Measurements from ENCODE around the gene MAS1L. TPM values are rescaled to one million over a fixed set of nuclear protein-coding genes. Genes with fewer than 3 reads are reported as not detected.

Gene MAS1L
- polyA plus RNA-seq, 1 donor from 2014 or later: not detected

- Histone ChIP-seq H2AFZ (ENCODE audit: low read depth, low read length) (no peak overlapping the region), H3K4me3 (ENCODE audit: low read length) (no peak overlapping the region), H3K4me2 (ENCODE audit: low read length) (no peak overlapping the region), H3K9me2 (ENCODE audit: insufficient read depth, low read length) (no peaks in the 10 kb centered on the region), H3K27me3 (ENCODE audit: insufficient read depth, low read depth, low read length) (no peaks in the 10 kb centered on the region), H3K9me3 (ENCODE audit: low read length) (no peaks in the 10 kb centered on the region), H3K27ac (ENCODE audit: low read length) (no peak overlapping the region), H3F3A (ENCODE audit: insufficient read depth, low read length, poor library complexity, severe bottlenecking) (no peaks in the 10 kb centered on the region), H3K79me2 (replicated peaks; ENCODE audit: insufficient read depth, low read length) (no peaks in the 10 kb centered on the region), H3K36me3 (ENCODE audit: insufficient read depth, low read length) (no peaks in the 10 kb centered on the region), H4K20me1 (ENCODE audit: insufficient read depth) (no peaks in the 10 kb centered on the region), H3K9ac (ENCODE audit: low read length) (no peak overlapping the region)
- TF ChIP-seq SMC3 (conservative IDR thresholded peaks at IDR 0.05; ENCODE audit: poor library complexity) (no peak), MXI1 (conservative IDR thresholded peaks at IDR 0.05; ENCODE audit: poor library complexity, severe bottlenecking) (no peak), POLR2AphosphoS5 (IDR thresholded peaks at IDR 0.05) (no peak), EP300 (conservative IDR thresholded peaks at IDR 0.05; ENCODE audit: poor library complexity, severe bottlenecking) (no peak), CTCF (IDR thresholded peaks at IDR 0.05; ENCODE audit: poor library complexity, severe bottlenecking) (no peak), RAD21 (conservative IDR thresholded peaks at IDR 0.05) (no peak), TAF1 (IDR thresholded peaks at IDR 0.05; ENCODE audit: low read depth) (no peak)
These were observed 14.8 kb upstream of the MAS1L start for GRCh38 chr6:29502597-29502996.

- Histone ChIP-seq H3K27me3 (ENCODE audit: insufficient read depth, low read depth, low read length) (no peaks in the 10 kb centered on the region), H3K36me3 (ENCODE audit: insufficient read depth, low read length) (no peaks in the 10 kb centered on the region), H4K20me1 (ENCODE audit: insufficient read depth) (no peaks in the 10 kb centered on the region), H3K27ac (ENCODE audit: low read length) (no peak overlapping the region), H3K79me2 (replicated peaks; ENCODE audit: insufficient read depth, low read length) (no peaks in the 10 kb centered on the region), H3K4me2 (ENCODE audit: low read length) (no peak overlapping the region), H3K9me2 (ENCODE audit: insufficient read depth, low read length) (no peaks in the 10 kb centered on the region), H3K9me3 (ENCODE audit: low read length) (no peaks in the 10 kb centered on the region), H3K4me3 (ENCODE audit: low read length) (no peak overlapping the region), H2AFZ (ENCODE audit: low read depth, low read length) (no peak overlapping the region), H3K9ac (ENCODE audit: low read length) (no peak overlapping the region), H3F3A (ENCODE audit: insufficient read depth, low read length, poor library complexity, severe bottlenecking) (no peaks in the 10 kb centered on the region)
- TF ChIP-seq EP300 (conservative IDR thresholded peaks at IDR 0.05; ENCODE audit: poor library complexity, severe bottlenecking): no peak
These were observed 14.4 kb upstream of the MAS1L start for GRCh38 chr6:29502181-29502580.

GRCh38 chr6:29501106-29501505, 13.3 kb upstream of the MAS1L start:
- H3K27me3 ChIP-seq (ENCODE audit: insufficient read depth, low read depth, low read length): no peaks in the 10 kb centered on the region

More at GRCh38 chr6:29501106-29501505, 13.3 kb upstream of the MAS1L start:
- H3K27ac ChIP-seq (ENCODE audit: low read length): no peak overlapping the region
- no peaks in the 10 kb centered on the region for H4K20me1 ChIP-seq (ENCODE audit: insufficient read depth)
- no peaks in the 10 kb centered on the region for H3K79me2 ChIP-seq (replicated peaks; ENCODE audit: insufficient read depth, low read length)
- H3K36me3 ChIP-seq (ENCODE audit: insufficient read depth, low read length): no peaks in the 10 kb centered on the region
- no peaks in the 10 kb centered on the region for H3K9me2 ChIP-seq (ENCODE audit: insufficient read depth, low read length)
- no peaks in the 10 kb centered on the region for H3K9me3 ChIP-seq (ENCODE audit: low read length)
- H3F3A ChIP-seq (ENCODE audit: insufficient read depth, low read length, poor library complexity, severe bottlenecking): no peaks in the 10 kb centered on the region
- H3K4me2 ChIP-seq (ENCODE audit: low read length): no peak overlapping the region
- H3K4me3 ChIP-seq (ENCODE audit: low read length): no peak overlapping the region
- H2AFZ ChIP-seq (ENCODE audit: low read depth, low read length): no peak overlapping the region
- no peak for TF ChIP-seq TAF1 (IDR thresholded peaks at IDR 0.05; ENCODE audit: low read depth)
- no peak for TF ChIP-seq MXI1 (conservative IDR thresholded peaks at IDR 0.05; ENCODE audit: poor library complexity, severe bottlenecking)
- TF ChIP-seq RAD21 (conservative IDR thresholded peaks at IDR 0.05): no peak
- TF ChIP-seq SMC3 (conservative IDR thresholded peaks at IDR 0.05; ENCODE audit: poor library complexity): no peak
- no peak for TF ChIP-seq EP300 (conservative IDR thresholded peaks at IDR 0.05; ENCODE audit: poor library complexity, severe bottlenecking)
- TF ChIP-seq EZH2 (IDR thresholded peaks at IDR 0.05; ENCODE audit: borderline replicate concordance, insufficient read depth, low read length, poor library complexity, severe bottlenecking): no peak
- no peak for TF ChIP-seq CTCF (IDR thresholded peaks at IDR 0.05; ENCODE audit: poor library complexity, severe bottlenecking)
- TF ChIP-seq POLR2AphosphoS5 (IDR thresholded peaks at IDR 0.05): no peak
- no peak for TF ChIP-seq REST (IDR thresholded peaks at IDR 0.05; ENCODE audit: borderline replicate concordance)
- H3K9ac ChIP-seq (ENCODE audit: low read length): no peak overlapping the region

Data from neural cell (in vitro differentiated cells).